Anterior cingulate cortex (tissue), 58 donors: ENCODE data around the gene NDUFS5.
"Not testable (repeated sequence)": the region's sequence is repeated elsewhere in the genome, so short reads cannot be mapped to it uniquely, and the experiment has no call there.

Source experiments
- DNase-seq, 58 donors: peaks; one replicate each; lab custom pipeline; 2025; lab: John Stamatoyannopoulos, UW

The NDUFS5 gene

DNA sequence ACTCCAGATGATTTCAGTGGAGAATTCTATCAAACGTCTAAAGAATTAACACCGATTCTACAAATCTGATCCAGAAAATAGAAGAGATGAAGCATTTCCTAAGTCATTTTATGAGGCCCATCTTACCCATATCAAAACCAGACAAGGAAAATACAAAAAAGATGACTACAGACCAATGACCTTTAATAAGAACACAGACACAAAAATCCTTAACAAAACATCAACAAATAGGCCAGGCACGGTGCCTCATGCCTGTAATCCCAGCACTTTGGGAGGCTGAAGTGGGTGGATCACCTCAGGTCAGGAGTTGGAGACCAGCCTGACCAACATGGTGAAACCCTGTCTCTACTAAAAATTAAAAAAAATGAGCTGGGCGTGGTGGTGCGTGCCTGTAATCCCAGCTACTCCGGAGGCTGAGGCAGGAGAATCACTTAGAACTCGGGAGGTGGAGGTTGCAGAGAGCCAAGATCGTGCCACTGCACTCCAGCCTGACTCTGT, 29.1 kb downstream of the NDUFS5 start:
- DNase-seq: not testable (repeated sequence)

DNA sequence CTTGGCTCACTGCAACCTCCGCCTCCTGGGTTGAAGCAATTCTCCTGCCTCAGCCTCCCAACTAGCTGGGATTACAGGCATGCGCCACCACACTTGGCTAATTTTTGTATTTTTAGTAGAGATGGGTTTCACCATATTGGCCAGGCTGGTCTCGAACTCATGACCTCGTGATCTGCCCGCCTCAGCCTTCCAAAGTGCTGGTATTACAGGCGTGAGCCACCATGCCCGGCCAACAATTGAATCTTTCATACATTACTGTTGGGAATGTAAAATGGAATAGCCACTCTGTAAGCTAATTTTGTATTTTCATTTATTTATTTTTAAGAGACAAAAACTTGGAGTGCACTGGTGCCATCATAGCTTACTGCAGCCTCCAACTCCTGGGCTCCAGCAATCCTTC, 35.4 kb downstream of the NDUFS5 start:
- not testable (repeated sequence) for DNase-seq

DNA sequence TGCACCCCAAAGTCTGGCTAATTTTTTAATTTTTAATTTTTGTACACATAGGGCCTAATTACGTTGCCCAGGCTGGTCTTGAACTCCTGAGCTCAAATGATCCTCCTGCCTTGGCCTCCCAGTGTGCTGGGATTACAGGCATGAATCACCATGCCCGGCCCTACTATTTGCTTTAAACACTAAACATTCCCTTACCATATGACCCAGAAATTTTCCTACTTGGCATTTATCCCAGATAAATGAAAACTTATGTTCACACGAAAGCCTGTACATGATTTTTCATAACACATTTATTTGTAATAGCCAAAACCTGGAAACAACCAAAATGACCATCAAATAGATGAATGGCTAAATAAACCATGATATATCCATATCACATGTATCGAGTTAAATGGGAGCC, 35.8 kb downstream of the NDUFS5 start:
- DNase-seq: no peak

DNA sequence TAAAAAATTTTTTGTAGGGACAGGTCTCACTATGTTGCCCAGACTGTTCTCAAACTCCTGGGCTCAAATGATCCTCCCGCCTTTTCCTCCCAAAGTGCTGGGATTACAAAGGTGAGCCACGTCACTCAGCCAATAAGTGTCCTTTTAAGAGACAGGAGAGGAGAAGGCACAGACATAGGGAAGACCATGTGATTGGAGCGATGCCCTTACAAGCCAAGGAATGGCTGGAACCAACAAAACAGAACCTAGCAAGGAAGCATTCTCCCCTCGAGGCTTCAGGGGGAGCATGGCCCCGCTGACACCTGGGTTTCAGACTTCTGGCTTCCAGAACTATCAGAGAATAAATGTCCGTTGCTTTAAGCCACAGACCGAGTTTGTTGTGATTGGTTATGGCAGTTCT, 37.0 kb downstream of the NDUFS5 start:
- no peak for DNase-seq

DNA sequence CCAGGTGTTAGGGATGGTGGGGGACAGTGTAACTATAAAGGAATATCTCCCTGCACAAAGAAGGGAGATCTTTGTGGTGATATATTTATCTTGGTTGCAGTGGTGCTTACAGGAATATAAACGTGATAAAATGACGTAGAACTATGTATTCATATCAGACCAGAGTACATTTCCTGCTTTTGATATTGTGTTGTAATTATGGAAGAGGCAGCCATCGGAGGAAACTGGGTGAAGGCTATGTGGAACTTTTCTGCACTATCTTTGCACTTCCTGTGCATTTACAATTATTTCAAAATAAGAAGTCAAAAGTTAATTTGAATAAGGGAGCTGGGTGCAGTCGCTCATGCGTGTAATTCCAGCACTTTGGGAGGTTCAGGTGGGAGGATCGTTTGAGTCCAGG, 37.6 kb downstream of the NDUFS5 start:
- DNase-seq: no peak

DNA sequence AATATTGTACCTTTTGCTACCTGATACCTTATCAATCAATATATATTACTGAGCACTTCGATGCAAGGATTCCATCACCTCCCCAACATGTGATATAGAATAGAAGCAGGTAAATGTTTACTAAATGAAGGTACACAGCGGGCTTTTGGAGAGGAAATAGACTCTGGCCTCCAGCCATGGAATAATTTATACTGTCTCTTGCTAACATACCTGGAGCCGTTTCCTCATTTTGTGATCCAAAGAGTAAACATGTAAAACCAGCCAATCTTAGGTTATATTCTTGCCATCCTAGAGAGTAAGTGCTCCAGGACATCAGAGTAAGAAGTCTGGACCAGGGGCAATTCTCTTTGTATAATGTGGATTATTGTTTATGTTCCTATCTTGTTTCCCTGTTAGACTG, 39.4 kb downstream of the NDUFS5 start:
- DNase-seq: no peak

DNA sequence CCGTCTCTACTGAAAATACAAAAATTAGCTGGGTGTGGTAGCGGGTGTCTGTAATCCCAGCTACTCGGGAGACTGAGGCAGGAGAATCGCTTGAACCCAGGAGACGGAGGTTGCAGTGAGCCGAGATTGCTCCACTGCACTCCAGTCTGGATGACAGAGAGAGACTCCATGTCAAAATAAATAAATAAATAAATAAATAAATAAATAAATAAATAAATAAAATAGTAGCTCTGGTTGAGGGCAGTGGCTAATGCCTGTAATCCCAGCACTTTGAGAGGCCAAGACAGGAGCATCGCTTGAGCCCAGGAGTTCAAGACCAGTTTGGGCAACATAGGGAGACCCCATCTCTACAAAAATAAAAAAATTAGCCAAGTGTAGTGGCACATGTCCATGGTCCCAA, 42.1 kb downstream of the NDUFS5 start:
- not testable (repeated sequence) for DNase-seq

DNA sequence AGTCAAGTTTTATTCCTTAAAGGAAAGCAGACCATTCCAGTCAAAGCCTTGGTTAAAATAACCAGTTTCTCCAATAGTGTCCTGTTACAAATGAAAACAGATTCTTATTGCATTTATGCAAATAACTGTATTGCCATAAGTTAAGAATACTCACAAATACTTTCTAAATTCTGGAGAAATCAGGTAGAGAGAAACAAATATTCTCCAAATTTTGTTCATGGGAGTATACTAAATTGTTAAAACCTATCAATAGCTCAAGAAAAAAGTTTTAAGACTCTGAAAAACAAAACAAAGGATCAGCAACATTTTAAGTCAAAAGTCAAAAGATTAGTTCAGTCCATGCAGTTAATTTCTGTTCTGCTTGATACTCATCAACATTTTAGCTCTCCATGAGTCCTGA, 45.4 kb downstream of the NDUFS5 start:
- DNase-seq: not testable (repeated sequence)

DNA sequence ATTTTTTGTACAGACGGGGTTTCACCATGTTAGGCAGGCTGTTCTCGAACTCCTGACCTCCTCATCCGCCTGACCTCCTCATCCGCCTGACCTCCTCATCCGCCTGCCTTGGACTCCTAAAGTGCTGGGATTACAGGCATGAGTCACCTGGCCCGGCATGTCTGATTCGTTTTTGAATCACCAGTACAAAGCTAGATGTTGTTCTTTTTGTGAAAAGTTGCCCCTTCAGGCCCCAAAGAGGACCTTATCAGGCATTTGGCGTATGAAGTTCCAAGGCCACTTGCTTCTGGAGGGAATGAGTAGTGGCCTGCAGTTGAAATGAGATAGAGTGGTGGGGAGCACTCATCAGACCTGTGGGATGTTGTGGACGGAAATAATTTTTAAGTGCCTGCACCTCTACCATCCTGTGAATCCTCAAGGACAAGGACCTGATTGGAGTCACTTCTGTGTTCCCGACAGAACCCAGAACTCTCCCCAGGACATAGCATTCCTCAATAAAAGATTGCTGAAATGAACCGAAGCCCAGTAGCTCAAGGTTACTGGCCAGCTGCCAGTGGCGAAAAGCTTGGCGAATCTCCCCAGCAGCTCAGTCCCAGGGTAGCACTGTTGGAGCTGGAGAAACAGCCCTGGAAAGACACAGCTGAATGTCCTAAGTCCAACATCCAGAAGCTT, 50.1 kb downstream of the NDUFS5 start:
- DNase-seq: peak in 42 of 58 donors; percentile 9 to 78 (median 40)

DNA sequence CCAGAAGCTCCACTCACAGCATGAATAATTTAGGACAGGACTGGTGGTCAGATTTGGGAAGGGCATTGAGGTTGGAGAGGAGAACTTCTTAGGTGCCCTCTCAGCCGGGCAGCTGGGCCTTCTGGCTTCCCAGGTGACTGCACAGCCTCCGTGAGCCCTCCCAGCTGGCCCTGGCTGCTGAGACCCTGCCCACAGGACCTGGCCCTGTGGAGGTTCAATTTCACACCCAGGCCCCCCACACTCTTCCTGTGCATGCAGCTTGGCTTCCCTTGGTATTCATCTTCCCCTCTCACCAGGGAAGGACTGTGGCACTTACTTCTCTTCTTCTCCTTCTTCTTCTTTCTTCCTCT, 50.6 kb downstream of the NDUFS5 start:
- no peak for DNase-seq

DNA sequence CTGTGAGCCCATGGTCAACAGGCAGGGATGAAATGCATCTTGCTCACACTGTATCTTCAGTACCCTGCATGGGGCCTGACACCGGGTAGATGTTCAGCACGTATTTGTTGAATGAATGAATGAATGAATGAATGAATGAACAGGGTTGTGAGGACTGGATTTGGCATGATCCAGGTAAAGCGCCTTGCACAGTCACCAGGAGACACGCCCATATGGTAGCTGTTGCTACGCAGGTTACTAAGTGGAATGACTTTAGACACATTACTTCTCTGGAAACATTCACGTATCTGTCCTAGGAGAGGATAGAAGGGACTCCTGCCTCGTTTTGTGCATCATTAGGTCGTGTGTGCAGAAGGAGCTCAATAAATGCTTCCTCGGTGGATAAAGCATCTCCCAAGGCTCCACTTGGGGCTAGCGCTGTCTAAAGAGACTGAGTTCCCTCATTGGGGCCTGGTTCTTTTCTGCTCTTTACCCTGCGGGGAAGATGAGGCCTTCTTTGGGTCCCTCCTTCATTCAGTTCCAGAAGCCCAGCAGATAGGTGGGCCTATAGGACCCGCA, 54.2 kb downstream of the NDUFS5 start:
- DNase-seq: no peak

DNA sequence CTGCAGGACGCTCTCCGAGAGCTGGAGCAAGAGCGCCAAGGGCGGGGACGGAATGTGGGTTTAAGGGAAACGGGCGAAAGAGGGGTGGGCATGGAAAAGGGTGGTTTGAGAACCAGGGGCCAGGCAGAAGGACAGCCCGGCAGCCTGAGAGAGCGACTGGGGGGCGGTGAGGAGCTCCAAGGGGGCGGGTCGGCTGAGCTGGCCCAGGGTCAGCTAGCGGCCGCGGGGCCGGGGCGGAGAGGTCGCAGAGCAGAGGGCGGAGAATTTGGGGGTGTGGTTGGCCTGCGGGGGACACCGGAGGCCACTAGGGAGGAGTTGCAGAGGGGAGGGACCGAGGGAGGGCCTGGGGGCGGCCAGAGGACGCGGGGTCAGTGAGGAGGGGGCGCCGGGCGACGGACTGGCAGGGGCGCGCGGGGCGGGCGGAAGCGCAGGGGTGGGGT, 54.7 kb downstream of the NDUFS5 start:
- peak in 18 of 58 donors; percentile 21 to 78 (median 50) for DNase-seq

DNA sequence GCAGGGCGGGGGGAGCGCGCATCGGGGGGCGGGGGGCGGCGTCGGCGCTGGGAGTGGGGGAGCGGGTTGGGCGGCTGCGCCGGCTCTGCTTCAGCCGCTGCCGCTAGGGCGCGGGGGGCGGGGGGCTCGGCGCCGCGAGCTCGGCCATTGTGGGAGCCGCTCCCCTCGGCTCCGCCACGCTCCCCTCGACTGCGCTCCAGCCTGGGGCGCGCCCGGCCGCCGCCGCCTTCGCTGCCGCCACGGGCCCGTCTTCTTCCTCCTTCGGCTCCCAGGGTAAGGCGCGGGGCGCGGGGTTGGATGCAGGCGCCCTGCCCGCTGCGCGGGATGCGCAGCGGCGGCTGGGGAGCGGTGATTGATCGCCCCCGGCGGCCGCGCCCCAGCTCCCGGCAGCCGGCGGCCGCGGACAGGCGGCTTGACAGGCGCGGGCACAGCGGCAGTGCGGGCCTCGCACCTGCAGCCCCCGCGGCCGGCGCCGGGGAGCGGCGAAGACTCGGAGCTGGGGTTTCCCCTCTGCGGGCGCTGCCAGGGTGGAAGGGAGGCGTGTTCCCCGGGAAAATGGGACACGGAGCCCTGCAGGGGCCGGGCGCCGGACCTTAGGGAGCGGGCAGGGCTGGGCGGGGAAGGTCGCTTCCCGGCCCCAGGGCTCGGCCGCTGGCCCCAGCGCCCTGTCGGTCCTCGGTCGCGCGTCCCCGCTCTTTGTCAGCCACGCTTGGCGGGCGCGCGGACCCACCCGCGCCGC, 55.3 kb downstream of the NDUFS5 start:
- peak in 16 of 58 donors; percentile 28 to 78 (median 48) for DNase-seq

DNA sequence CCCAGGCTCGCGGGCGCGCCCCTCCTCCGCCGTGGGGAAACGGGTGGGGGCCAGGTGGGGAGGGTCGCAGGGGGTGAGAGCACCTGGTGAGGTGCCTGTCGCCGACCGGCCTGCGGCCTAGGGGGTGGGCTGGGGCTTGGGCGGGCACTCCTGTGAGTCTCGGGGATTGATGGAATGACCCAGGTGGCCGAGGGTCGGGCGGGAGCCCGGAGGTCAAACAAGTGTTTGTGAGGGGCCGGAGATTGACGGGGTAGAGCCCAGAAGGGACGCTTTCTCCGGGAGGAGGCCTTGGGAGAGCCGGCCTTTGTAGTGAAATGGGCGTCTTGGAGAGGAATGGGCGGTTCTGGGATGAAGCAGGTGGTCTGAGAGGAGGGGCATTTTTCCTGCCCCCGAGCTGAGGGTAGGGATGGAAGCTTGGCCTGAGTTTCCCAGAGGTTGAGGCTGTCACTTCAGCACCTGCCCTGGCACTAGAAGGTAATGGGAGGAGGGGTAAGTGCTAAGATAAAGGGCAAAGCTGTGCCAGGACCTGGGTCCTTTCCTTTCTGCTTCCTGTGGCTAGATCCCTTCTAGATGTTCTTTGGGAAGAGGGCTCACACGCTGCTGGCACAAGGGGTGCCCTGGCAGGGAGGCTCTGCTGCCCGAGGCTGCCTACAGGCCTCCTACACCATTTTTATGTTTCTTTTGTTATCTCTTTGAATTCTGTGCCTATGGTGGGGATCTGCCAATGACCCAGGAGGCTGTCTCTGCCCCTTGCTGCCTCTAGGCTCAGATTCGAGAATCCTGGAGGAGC, 56.1 kb downstream of the NDUFS5 start:
- DNase-seq: peak in 8 of 58 donors; percentile 10 to 51 (median 36)

DNA sequence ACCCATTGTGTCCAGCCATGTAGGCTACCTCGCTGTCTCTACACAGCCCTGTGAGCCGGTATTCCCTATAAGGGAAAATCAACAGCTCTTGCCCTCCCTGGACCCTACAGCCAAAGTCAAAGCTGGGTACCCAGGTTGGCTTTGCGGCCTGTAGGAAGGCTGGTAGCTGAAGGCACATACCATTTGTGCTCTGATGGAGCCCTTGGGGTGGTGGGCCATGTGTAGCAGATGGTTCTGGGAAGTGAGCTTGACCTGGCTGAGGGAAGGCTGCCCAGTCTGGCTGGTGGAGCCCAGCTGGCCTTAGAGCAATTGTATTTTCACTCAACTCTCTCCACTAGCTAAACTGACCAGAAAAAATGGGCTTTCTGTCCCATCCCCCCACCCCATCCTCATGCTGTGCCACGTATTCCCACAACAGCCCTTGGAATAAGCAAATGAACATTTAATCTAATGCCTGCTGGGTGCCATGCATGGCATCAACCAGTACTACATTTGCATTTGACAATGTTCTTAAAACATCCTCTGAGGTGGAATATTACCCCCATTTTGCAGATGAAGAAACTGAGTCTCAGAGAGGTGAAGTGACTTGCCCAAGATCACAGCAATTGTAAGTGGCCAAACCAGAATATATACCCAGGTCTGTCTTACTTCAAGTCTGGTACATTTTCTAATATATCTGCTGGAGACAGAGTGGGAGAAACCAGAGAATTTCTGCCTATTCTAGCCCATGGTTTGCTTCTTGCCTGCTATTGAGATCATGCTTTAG, 56.8 kb downstream of the NDUFS5 start:
- DNase-seq: no peak

DNA sequence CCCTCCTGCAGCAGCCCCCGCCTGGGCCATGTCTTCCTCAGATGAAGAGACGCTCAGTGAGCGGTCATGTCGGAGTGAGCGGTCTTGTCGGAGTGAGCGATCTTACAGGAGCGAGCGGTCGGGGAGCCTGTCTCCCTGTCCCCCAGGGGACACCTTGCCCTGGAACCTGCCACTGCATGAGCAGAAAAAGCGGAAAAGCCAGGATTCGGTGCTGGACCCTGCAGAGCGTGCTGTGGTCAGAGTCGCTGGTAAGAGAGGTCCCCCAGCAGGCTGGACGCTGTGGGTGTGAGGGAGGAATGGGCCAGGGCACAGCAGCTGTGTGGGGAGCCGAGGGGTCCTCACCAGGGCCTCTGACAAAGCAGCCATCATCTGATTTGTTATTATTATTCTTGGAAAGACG, 58.0 kb downstream of the NDUFS5 start:
- DNase-seq: no peak
